K562 (cell line): ENCODE data around the gene PRPF6. TPM values are rescaled to one million over a fixed set of nuclear protein-coding genes. Genes with fewer than 3 reads are reported as not detected.

Experiments
- ATAC-seq: fragments of 200-7000 bp; cut with Tn5 transposase; 3 replicates; pipeline ENCODE4 v1.9.1; 2020; ENCODE audit warnings: moderate library complexity
- BruUV-seq: library from RNA; stranded (reverse); fragments of 400-500 nt; replicated peaks from 2 replicates; lab custom pipeline; 2021; lab: Mats Ljungman, UMichigan
- CTCF ChIA-PET: fragments of 300-600 bp; formaldehyde crosslinking; extraction: SDS; loops from one replicate; lab custom pipeline; 2021; ENCODE audit warnings: low intra/inter-chr PET ratio; lab: Yijun Ruan, JAX
- POLR2A ChIA-PET: fragments of 300-600, 350-650 bp; sonication (Branson Sonifier 250); formaldehyde crosslinking; extraction: SDS; loops from one replicate; lab custom pipeline; 2021; ENCODE audit warnings: antibody characterized with exemption, inconsistent platforms; lab: Yijun Ruan, JAX
- DNase-seq, 4 experiments: peaks; one replicate each; pipeline versions ENCODE4 v3.0.0 to v3.0.0-alpha.2; 2011 to 2018; ENCODE audit warnings: low spot score in 3 of 4, mixed read lengths in 3 of 4; ENCODE audit errors: extremely low read depth in 1 of 4
- FAIRE-seq: peaks from 2 replicates; lab custom pipeline; 2011; peaks lifted over from hg19 to GRCh38; lab: Jason Lieb, UNC
- H2AFZ ChIP-seq: 2 replicates; pipeline ENCODE4 v1.6.0; 2011; ENCODE audit warnings: low read depth, low read length, control low read depth, inconsistent platforms
- H3K27ac ChIP-seq: fragments of 200-600 bp; 3 replicates; pipeline ENCODE4 v1.8.0; 2011; ENCODE audit warnings: low read depth, mild to moderate bottlenecking, control low read depth, inconsistent platforms, low read length, moderate library complexity, mixed read lengths; ENCODE audit errors: extremely low read depth
- H3K27me3 ChIP-seq, 2 experiments: fragments of 300-600 bp in 1 of 2; 2 replicates in 1 of 2; 3 replicates in 1 of 2; pipeline versions ENCODE4 v1.6.0 to v1.8.0; 2011; ENCODE audit warnings: inconsistent platforms in 2 of 2, low read length in 2 of 2, mild to moderate bottlenecking in 1 of 2, mixed read lengths in 1 of 2, moderate library complexity in 1 of 2; ENCODE audit not compliant: control insufficient read depth in 2 of 2, insufficient read depth in 2 of 2
- H3K36me3 ChIP-seq: fragments of 300-600 bp; 3 replicates; pipeline ENCODE4 v1.8.0; 2011; ENCODE audit warnings: mild to moderate bottlenecking, low read length, inconsistent platforms; ENCODE audit not compliant: control insufficient read depth, insufficient read depth
- H3K4me1 ChIP-seq, 2 experiments: fragments of 200-600 bp in 1 of 2; replicated peaks in 1 of 2; 2 replicates in 1 of 2; 3 replicates in 1 of 2; pipeline versions ENCODE4 v1.5.1 to v1.8.0; 2011; ENCODE audit warnings: inconsistent platforms in 2 of 2, low read length in 2 of 2, mild to moderate bottlenecking in 1 of 2, mixed read lengths in 1 of 2, moderate library complexity in 1 of 2; ENCODE audit not compliant: control insufficient read depth in 2 of 2, insufficient read depth in 2 of 2
- H3K4me2 ChIP-seq: 2 replicates; pipeline ENCODE4 v1.6.1; 2011; ENCODE audit warnings: low read length, control low read depth, inconsistent platforms, mixed read lengths; ENCODE audit not compliant: insufficient read depth
- H3K4me3 ChIP-seq: fragments of 200-600 bp; sonication (generic), shearing (Covaris generic); 2 replicates; pipeline ENCODE4 v1.5.1; 2016; ENCODE audit warnings: control low read depth, inconsistent platforms
- H3K79me2 ChIP-seq: fragments of 200-600 bp; 3 replicates; pipeline ENCODE4 v1.8.0; 2011; ENCODE audit warnings: low read length, inconsistent platforms; ENCODE audit not compliant: control insufficient read depth, insufficient read depth
- H3K9ac ChIP-seq, 2 experiments: 2 replicates each; pipeline versions ENCODE4 v1.6.0 to v1.6.1; 2011; ENCODE audit warnings: low read depth in 2 of 2, low read length in 2 of 2, control low read depth in 1 of 2, inconsistent platforms in 1 of 2, mild to moderate bottlenecking in 1 of 2, mixed read lengths in 1 of 2; ENCODE audit not compliant: insufficient read depth in 1 of 2
- H3K9me1 ChIP-seq: one replicate; pipeline ENCODE4 v1.6.0; 2011; ENCODE audit warnings: inconsistent platforms, mild to moderate bottlenecking, low read length, moderate library complexity; ENCODE audit not compliant: control insufficient read depth, insufficient read depth
- H3K9me3 ChIP-seq: replicated peaks from 2 replicates; pipeline ENCODE4 v1.5.1; 2011; ENCODE audit warnings: low read depth, low read length, inconsistent platforms; ENCODE audit not compliant: control insufficient read depth, insufficient read depth
- H4K20me1 ChIP-seq: replicated peaks from 2 replicates; pipeline ENCODE4 v1.6.1; 2011; ENCODE audit warnings: low read length, inconsistent platforms, mixed read lengths; ENCODE audit not compliant: control insufficient read depth, insufficient read depth
- CREBBP ChIP-seq: IDR thresholded peaks from one replicate; pipeline ENCODE4 v1.6.1; 2012; ENCODE audit warnings: low read depth, mild to moderate bottlenecking, control low read depth, inconsistent platforms, low read length
- POLR2G ChIP-seq: fragments of 200-400 bp; formaldehyde crosslinking; IDR thresholded peaks from 2 replicates; pipeline ENCODE4 v1.6.1; 2017; ENCODE audit warnings: low read depth, mild to moderate bottlenecking, antibody characterized with exemption, low read length, moderate library complexity
- WGBS: fragments of 100-300 bp; shearing (Covaris generic); methylation state at CpG from one replicate; pipeline ENCODE4 v1.1.6; 2016; ENCODE audit warnings: low coverage, mixed read lengths; ENCODE audit not compliant: insufficient coverage; ENCODE audit errors: missing lambda C conversion rate; 5-methylcytosine and 5-hydroxymethylcytosine counted together
- in situ Hi-C: fragments of 300-500 bp; cut with MboI; formaldehyde crosslinking; loops from 4 replicates; pipeline ENCODE4 v1.15.0; 2018; ENCODE audit warnings: inconsistent platforms, mixed read lengths
- intact Hi-C: fragments of 100-400 bp; cut with micrococcal nuclease; formaldehyde crosslinking; loops from 2 replicates; pipeline ENCODE4 v1.14.2; 2022
- polyA plus RNA-seq, 8 experiments: library from polyadenylated mRNA; depleted of rRNA in 4 of 8; stranded (reverse) in 5 of 8; unstranded in 3 of 8; fragments of >200 nt; fragmentation: Nextera tagmentation in 2 of 8; fragmentation: Illumina TruSeq in 1 of 8; extraction: Ambion mirVana in 2 of 8; extraction: Trizol in 1 of 8; gene quantifications; 2 replicates each; pipeline versions ENCODE4 v1.2.1 to v1.2.3, GENCODE V29; 2011 to 2014; ENCODE audit warnings: inconsistent platforms in 1 of 8, missing spikeins in 1 of 8
- total RNA-seq, 7 experiments: library from RNA; depleted of rRNA in 6 of 7; stranded (reverse); fragments of >200 nt in 6 of 7; fragmentation: Illumina TruSeq in 2 of 7; extraction: Trizol in 2 of 7; gene quantifications; 2 replicates each; pipeline versions ENCODE4 v1.2.1 to v1.2.3, GENCODE V29; 2011 to 2021; ENCODE audit warnings: low replicate concordance in 1 of 7

PRPF6 gene
- total and polyA plus RNA-seq, 9 of the 15 experiments (the other 6 are each of a cell fraction or from before 2014, with no cell fraction given): 4.2 to 83.2 (median 59.9) TPM

GRCh38 chr20:63945921-63946920 is 34.7 kb upstream of the PRPF6 start:
- Histone ChIP-seq H2AFZ (no peak overlapping the region), H3K27me3 (no peaks in the 10 kb centered on the region), H3K9me1 (peaks cover 19% of the 10 kb centered on the region)
- TF ChIP-seq CREBBP (no peak), POLR2G (peak; percentile 54)
- TF ChIP-seq, all 486 proteins: peak for 1
- BruUV-seq: no TSS peak
- H3K36me3 ChIP-seq: peaks cover 65% of the 10 kb centered on the region; the same call in 2 of the 3 replicates
- H3K79me2 ChIP-seq: peaks cover 61% of the 10 kb centered on the region
- POLR2A ChIA-PET: interaction anchor here (0.7 kb wide), 1 partner anchor 164 kb away, joined by 3 read pairs; no protein-coding TSS in a partner anchor
- WGBS: 93% methylated on average over 25 of the region's 39 CpGs
- ATAC-seq (no peak), DNase-seq (no peak), FAIRE-seq (no peak)
- H3K9ac ChIP-seq: no peak overlapping the region; a peak in 1 of 4 replicates
- no peak overlapping the region for H3K4me3 ChIP-seq
- intact Hi-C loops (no loop called here), in situ Hi-C loops (no loop called here)
- H4K20me1 ChIP-seq: peaks cover 66% of the 10 kb centered on the region
- CTCF ChIA-PET: no interaction called here
- no peak overlapping the region for H3K4me2 ChIP-seq
- H3K9me3 ChIP-seq: no peaks in the 10 kb centered on the region
- no peak overlapping the region for H3K27ac ChIP-seq
- H3K4me1 ChIP-seq: peaks cover 26 to 90% of the 10 kb centered on the region in 2 experiments
